K562 (cell line): ENCODE data around the gene CEP68. TPM values are rescaled to one million over a fixed set of nuclear protein-coding genes. Genes with fewer than 3 reads are reported as not detected.

Source experiments
- BRCA1 ChIP-seq, 2 experiments: fragments of 450-650 bp in 1 of 2; sonication (generic) in 1 of 2; formaldehyde crosslinking in 1 of 2; IDR thresholded peaks; 2 replicates each; pipeline versions ENCODE4 v1.5.0 to v1.6.1; 2017 to 2020; ENCODE audit warnings: mild to moderate bottlenecking in 1 of 2, missing genetic modification reagents in 1 of 2
- CBFB ChIP-seq: sonication (generic); formaldehyde crosslinking; IDR thresholded peaks from 2 replicates; pipeline ENCODE4 v1.4.0; 2020; ENCODE audit warnings: mild to moderate bottlenecking, missing genetic modification reagents
- ELF2 ChIP-seq: fragments of 250-450 bp; sonication (Bioruptor Pico); IDR thresholded peaks from 2 replicates; pipeline ENCODE4 v1.5.0; 2021; ENCODE audit warnings: mild to moderate bottlenecking
- FOXJ2 ChIP-seq: fragments of 200-800 bp; sonication (Bioruptor generic); IDR thresholded peaks from 2 replicates; pipeline ENCODE4 v1.6.1; 2016; ENCODE audit warnings: missing genetic modification characterization, missing compliant biosample characterization
- GABPA ChIP-seq: fragments of 200-800 bp; sonication (Bioruptor generic); conservative IDR thresholded peaks from 2 replicates; pipeline ENCODE4 v1.6.1; 2016; ENCODE audit warnings: low read depth, missing genetic modification characterization, missing compliant biosample characterization
- GATAD2A ChIP-seq: fragments of 450-650 bp; IDR thresholded peaks from 2 replicates; pipeline ENCODE4 v1.6.1; 2017
- GTF3C2 ChIP-seq: IDR thresholded peaks from 3 replicates; pipeline ENCODE4 v1.6.1; 2011; ENCODE audit warnings: borderline replicate concordance, mild to moderate bottlenecking, moderate library complexity; ENCODE audit not compliant: insufficient read length; ENCODE audit errors: extremely low read depth
- NKRF ChIP-seq: fragments of 450-650 bp; IDR thresholded peaks from 2 replicates; pipeline ENCODE4 v1.6.1; 2016; ENCODE audit warnings: borderline replicate concordance
- NR1H2 ChIP-seq: sonication (generic); formaldehyde crosslinking; IDR thresholded peaks from 2 replicates; pipeline ENCODE4 v1.4.0; 2020; ENCODE audit warnings: mild to moderate bottlenecking, missing genetic modification reagents
- PURB ChIP-seq: sonication (generic); formaldehyde crosslinking; IDR thresholded peaks from 2 replicates; pipeline ENCODE4 v1.9.0; 2021; ENCODE audit warnings: low read depth, mild to moderate bottlenecking, missing genetic modification reagents
- SP1 ChIP-seq: sonication (generic); formaldehyde crosslinking; IDR thresholded peaks from 2 replicates; pipeline ENCODE4 v1.8.1; 2022; ENCODE audit warnings: mild to moderate bottlenecking, missing genetic modification reagents
- TCF15 ChIP-seq: fragments of 250-450 bp; sonication (Bioruptor Pico); IDR thresholded peaks from 2 replicates; pipeline ENCODE4 v1.8.0; 2022; ENCODE audit warnings: moderate library complexity, mild to moderate bottlenecking, inconsistent platforms
- TEAD1 ChIP-seq, 2 experiments: fragments of 450-650 bp in 1 of 2; sonication (generic) in 1 of 2; formaldehyde crosslinking; IDR thresholded peaks; 2 replicates each; pipeline versions ENCODE4 v1.4.0 to v1.8.0; 2020 to 2022; ENCODE audit warnings: mild to moderate bottlenecking in 2 of 2, missing genetic modification reagents in 1 of 2
- TEAD4 ChIP-seq, 2 experiments: sonication (generic) in 1 of 2; formaldehyde crosslinking in 1 of 2; IDR thresholded peaks; 2 replicates each; pipeline versions ENCODE4 v1.6.1 to v1.8.0; 2012 to 2022; ENCODE audit warnings: borderline replicate concordance in 1 of 2, inconsistent platforms in 1 of 2, low read length in 1 of 2, mild to moderate bottlenecking in 1 of 2, missing genetic modification reagents in 1 of 2
- ZFP91 ChIP-seq: sonication (generic); formaldehyde crosslinking; IDR thresholded peaks from 2 replicates; pipeline ENCODE4 v1.8.0; 2022; ENCODE audit warnings: mild to moderate bottlenecking, missing genetic modification reagents
- ZKSCAN3 ChIP-seq: fragments of 250-450 bp; sonication (Bioruptor Pico); IDR thresholded peaks from 2 replicates; pipeline ENCODE4 v1.4.0; 2020
- ZNF24 ChIP-seq: fragments of 450-650 bp; IDR thresholded peaks from 2 replicates; pipeline ENCODE4 v1.6.1; 2016
- ZNF57 ChIP-seq: fragments of 450-650 bp; formaldehyde crosslinking; IDR thresholded peaks from 2 replicates; pipeline ENCODE4 v1.4.0; 2020; ENCODE audit warnings: mild to moderate bottlenecking, moderate library complexity
- ZNF668 ChIP-seq: fragments of 250-450 bp; sonication (Bioruptor Pico); IDR thresholded peaks from 2 replicates; pipeline ENCODE4 v1.8.0; 2022; ENCODE audit warnings: mild to moderate bottlenecking, inconsistent platforms
- polyA plus RNA-seq, 8 experiments: library from polyadenylated mRNA; depleted of rRNA in 4 of 8; stranded (reverse) in 5 of 8; unstranded in 3 of 8; fragments of >200 nt; fragmentation: Nextera tagmentation in 2 of 8; fragmentation: Illumina TruSeq in 1 of 8; extraction: Ambion mirVana in 2 of 8; extraction: Trizol in 1 of 8; gene quantifications; 2 replicates each; pipeline versions ENCODE4 v1.2.1 to v1.2.3, GENCODE V29; 2011 to 2014; ENCODE audit warnings: inconsistent platforms in 1 of 8, missing spikeins in 1 of 8
- total RNA-seq, 7 experiments: library from RNA; depleted of rRNA in 6 of 7; stranded (reverse); fragments of >200 nt in 6 of 7; fragmentation: Illumina TruSeq in 2 of 7; extraction: Trizol in 2 of 7; gene quantifications; 2 replicates each; pipeline versions ENCODE4 v1.2.1 to v1.2.3, GENCODE V29; 2011 to 2021; ENCODE audit warnings: low replicate concordance in 1 of 7

The CEP68 gene
- total and polyA plus RNA-seq, 9 of the 15 experiments (the other 6 are each of a cell fraction or from before 2014, with no cell fraction given) = 1.4 to 8.5 (median 5.2) TPM

- no peak for TF ChIP-seq BRCA1 (IDR thresholded peaks at IDR 0.05)
- peak; percentile 81; the same call in 1 of the 2 replicates for TF ChIP-seq BRCA1 (CRISPR knock-in tag; IDR thresholded peaks at IDR 0.05)
- TF ChIP-seq TEAD4 (IDR thresholded peaks at IDR 0.05; ENCODE audit: low read length) = peak; percentile 86
- TF ChIP-seq TEAD4 (CRISPR knock-in tag; IDR thresholded peaks at IDR 0.05; ENCODE audit: borderline replicate concordance) = no peak
- no peak for TF ChIP-seq ZNF24
- no peak for TF ChIP-seq ZKSCAN3 (CRISPR knock-in tag)
- TF ChIP-seq ZNF668 = no peak
- no peak for TF ChIP-seq NKRF
- TF ChIP-seq PURB = no peak
- peak in 1 of 2 experiments; percentile 77; a peak in 2 of 4 replicates for TF ChIP-seq TEAD1 (CRISPR knock-in tag; IDR thresholded peaks at IDR 0.05)
- peak; percentile 96 for TF ChIP-seq SP1 (CRISPR knock-in tag)
- TF ChIP-seq GTF3C2 = no peak
- TF ChIP-seq NR1H2 = 0 out of 2 replicates have a peak, but pooled peaks have one; percentile 54
- no peak for TF ChIP-seq GABPA (tag)
- TF ChIP-seq ELF2 (CRISPR knock-in tag) = 0 out of 2 replicates have a peak, but pooled peaks have one; percentile 14
- peak; percentile 84; the same call in 1 of the 2 replicates for TF ChIP-seq CBFB
- TF ChIP-seq ZNF57 (CRISPR knock-in tag) = no peak
- TF ChIP-seq GATAD2A = no peak
- peak; percentile 54; the same call in 1 of the 2 replicates for TF ChIP-seq FOXJ2 (tag)
- no peak for TF ChIP-seq TCF15
- no peak for TF ChIP-seq ZFP91 (CRISPR knock-in tag)
Measured at GRCh38 chr2:65056215-65057053, at the start of gene CEP68 (continued).
